ENCODE results near the gene TRPM2. TPM values are rescaled to one million over a fixed set of nuclear protein-coding genes. Genes with fewer than 3 reads are reported as not detected.

TRPM2 gene
- total RNA-seq, 1 experiment from 2014 or later, result not detected

DNA sequence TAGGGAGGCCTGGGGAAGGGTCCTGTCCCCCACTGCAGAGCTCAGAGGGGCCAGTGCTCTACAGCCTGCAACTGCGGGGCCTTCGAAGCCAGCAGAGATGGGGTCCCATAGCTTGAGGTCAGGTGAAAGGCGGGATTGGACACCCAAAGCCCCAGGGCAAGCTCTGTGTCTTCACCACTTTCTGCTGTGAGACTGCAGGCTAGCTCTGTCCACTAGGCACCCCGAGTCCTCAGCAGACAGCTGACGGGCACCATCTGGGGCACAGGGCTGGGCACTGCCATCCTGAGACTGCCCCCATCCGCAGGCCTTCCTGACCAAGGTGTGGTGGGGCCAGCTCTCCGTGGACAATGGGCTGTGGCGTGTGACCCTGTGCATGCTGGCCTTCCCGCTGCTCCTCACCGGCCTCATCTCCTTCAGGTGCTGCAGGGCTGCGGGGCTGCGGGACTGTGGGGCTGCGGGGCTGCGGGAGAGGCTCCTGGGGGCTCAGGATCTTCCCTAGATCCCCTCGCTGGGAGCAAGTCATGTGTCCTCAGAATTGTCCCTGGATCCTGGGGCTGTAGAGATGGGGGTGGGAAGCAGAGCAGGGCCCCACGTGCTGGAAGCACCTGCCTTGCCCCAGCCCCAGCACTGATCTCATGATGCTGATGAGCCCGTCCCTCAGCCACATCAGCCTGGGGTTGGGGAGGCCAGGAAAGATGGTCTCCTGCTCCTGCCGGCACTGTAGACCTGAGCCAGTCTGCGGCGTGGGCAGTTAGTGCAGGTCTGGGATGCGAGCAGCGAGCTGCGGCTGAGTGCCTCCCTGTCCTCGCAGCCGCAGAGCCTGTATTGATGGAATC lies 46.8 kb downstream of the TRPM2 start:
- Mint-ChIP-seq H3K27me3 (ENCODE audit: unreplicated experiment) (peaks cover 27% of the 10 kb centered on the region), H3K9me3 (ENCODE audit: low read depth, unreplicated experiment) (no peaks in the 10 kb centered on the region), H3K27ac (ENCODE audit: unreplicated experiment) (no peak overlapping the region), H3K4me1 (ENCODE audit: low read depth, unreplicated experiment) (no peaks in the 10 kb centered on the region), H3K4me3 (ENCODE audit: low read depth, unreplicated experiment) (no peak overlapping the region), H3K36me3 (ENCODE audit: insufficient read depth, unreplicated experiment) (no peaks in the 10 kb centered on the region)
- CTCF ChIA-PET, result no interaction called here
- BruUV-seq (replicated peaks), result no TSS peak
- intact Hi-C loops (cut with micrococcal nuclease; ENCODE audit: unreplicated experiment), result no loop called here
- DNase-seq, result no peak
- TF ChIP-seq, protein P1, sequence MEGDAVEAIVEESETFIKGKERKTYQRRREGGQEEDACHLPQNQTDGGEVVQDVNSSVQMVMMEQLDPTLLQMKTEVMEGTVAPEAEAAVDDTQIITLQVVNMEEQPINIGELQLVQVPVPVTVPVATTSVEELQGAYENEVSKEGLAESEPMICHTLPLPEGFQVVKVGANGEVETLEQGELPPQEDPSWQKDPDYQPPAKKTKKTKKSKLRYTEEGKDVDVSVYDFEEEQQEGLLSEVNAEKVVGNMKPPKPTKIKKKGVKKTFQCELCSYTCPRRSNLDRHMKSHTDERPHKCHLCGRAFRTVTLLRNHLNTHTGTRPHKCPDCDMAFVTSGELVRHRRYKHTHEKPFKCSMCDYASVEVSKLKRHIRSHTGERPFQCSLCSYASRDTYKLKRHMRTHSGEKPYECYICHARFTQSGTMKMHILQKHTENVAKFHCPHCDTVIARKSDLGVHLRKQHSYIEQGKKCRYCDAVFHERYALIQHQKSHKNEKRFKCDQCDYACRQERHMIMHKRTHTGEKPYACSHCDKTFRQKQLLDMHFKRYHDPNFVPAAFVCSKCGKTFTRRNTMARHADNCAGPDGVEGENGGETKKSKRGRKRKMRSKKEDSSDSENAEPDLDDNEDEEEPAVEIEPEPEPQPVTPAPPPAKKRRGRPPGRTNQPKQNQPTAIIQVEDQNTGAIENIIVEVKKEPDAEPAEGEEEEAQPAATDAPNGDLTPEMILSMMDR (IDR thresholded peaks at IDR 0.05; ENCODE audit: unreplicated experiment), result no peak

DNA sequence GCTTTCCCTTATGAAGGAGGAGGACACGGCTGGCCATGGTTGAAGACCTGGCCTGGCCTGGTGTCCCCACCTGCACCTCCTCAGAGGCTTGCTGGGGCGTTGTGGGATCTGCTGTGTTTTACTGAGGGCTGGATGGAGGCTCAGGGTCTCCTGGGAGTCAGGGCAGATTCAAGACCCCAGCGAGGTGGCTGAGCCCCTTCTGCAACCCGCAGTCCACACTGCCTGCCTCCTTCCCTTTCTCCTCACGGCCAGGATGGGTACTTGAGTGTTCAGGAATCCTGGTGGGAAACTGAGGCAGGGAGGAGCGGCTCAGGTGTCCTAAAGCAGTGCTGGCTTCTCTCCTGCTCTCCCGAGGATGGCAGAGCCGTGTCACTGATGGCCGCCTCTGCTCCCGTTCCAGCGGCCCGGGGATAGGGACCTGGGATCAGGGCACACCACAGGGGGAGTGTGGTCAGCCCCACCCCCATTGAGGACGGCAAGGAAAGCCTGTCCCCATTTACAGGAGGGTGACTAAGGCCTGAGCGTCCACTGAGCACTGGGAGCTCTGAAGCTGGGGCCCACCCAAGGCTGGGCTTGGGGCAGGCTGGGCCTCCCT lies 47.5 kb downstream of the TRPM2 start:
- Mint-ChIP-seq H3K4me1 (ENCODE audit: low read depth, unreplicated experiment) (no peaks in the 10 kb centered on the region), H3K27ac (ENCODE audit: unreplicated experiment) (no peak overlapping the region), H3K9me3 (ENCODE audit: low read depth, unreplicated experiment) (no peaks in the 10 kb centered on the region), H3K4me3 (ENCODE audit: low read depth, unreplicated experiment) (no peak overlapping the region), H3K27me3 (ENCODE audit: unreplicated experiment) (peaks cover 27% of the 10 kb centered on the region), H3K36me3 (ENCODE audit: insufficient read depth, unreplicated experiment) (peaks cover 1% of the 10 kb centered on the region)
- DNase-seq, result no peak
- no TSS peak for BruUV-seq (replicated peaks)
- CTCF ChIA-PET, result no interaction called here
- intact Hi-C loops (cut with micrococcal nuclease; ENCODE audit: unreplicated experiment), result no loop called here
- TF ChIP-seq, protein P1 (IDR thresholded peaks at IDR 0.05; ENCODE audit: unreplicated experiment), result no peak

DNA sequence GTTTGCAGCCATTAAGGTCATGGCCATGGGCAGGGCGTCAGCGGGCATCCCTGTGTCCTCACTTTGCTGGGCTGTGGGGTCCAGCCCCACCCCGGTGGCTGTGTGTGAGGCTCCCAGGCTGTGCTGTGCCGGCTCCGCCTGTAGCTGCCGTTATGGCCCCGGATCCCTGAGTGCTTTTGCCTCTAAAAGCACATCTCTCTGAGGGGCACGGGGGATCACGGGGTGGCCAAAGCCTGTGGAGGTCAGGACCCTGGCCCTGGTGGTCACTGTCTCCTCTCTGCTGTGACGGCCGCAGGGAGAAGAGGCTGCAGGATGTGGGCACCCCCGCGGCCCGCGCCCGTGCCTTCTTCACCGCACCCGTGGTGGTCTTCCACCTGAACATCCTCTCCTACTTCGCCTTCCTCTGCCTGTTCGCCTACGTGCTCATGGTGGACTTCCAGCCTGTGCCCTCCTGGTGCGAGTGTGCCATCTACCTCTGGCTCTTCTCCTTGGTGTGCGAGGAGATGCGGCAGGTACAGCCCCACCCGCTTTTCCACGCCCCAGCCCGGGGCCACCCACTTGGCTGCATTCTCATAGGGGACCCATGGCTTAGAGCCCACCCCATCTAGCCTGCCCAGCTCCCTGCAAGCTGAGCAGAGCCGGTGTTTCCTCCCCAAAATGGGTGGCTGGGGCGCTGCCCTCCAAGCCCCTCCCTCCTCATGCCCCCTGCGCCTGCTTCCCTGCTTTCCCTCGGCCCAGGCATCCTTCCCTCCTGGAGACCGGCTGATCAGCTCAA lies 48.2 kb downstream of the TRPM2 start:
- peaks cover 2% of the 10 kb centered on the region for H3K9me3 Mint-ChIP-seq (ENCODE audit: low read depth, unreplicated experiment)
- H3K4me1 Mint-ChIP-seq (ENCODE audit: low read depth, unreplicated experiment), result no peaks in the 10 kb centered on the region
- no peak overlapping the region for H3K4me3 Mint-ChIP-seq (ENCODE audit: low read depth, unreplicated experiment)
- H3K27me3 Mint-ChIP-seq (ENCODE audit: unreplicated experiment), result peaks cover 27% of the 10 kb centered on the region
- no peak overlapping the region for H3K27ac Mint-ChIP-seq (ENCODE audit: unreplicated experiment)
- H3K36me3 Mint-ChIP-seq (ENCODE audit: insufficient read depth, unreplicated experiment), result peaks cover 8% of the 10 kb centered on the region
- TF ChIP-seq, protein P1 (IDR thresholded peaks at IDR 0.05; ENCODE audit: unreplicated experiment), result no peak
- CTCF ChIA-PET, result no interaction called here
- no TSS peak for BruUV-seq (replicated peaks)
- DNase-seq, result no peak
- intact Hi-C loops (cut with micrococcal nuclease; ENCODE audit: unreplicated experiment), result no loop called here

DNA sequence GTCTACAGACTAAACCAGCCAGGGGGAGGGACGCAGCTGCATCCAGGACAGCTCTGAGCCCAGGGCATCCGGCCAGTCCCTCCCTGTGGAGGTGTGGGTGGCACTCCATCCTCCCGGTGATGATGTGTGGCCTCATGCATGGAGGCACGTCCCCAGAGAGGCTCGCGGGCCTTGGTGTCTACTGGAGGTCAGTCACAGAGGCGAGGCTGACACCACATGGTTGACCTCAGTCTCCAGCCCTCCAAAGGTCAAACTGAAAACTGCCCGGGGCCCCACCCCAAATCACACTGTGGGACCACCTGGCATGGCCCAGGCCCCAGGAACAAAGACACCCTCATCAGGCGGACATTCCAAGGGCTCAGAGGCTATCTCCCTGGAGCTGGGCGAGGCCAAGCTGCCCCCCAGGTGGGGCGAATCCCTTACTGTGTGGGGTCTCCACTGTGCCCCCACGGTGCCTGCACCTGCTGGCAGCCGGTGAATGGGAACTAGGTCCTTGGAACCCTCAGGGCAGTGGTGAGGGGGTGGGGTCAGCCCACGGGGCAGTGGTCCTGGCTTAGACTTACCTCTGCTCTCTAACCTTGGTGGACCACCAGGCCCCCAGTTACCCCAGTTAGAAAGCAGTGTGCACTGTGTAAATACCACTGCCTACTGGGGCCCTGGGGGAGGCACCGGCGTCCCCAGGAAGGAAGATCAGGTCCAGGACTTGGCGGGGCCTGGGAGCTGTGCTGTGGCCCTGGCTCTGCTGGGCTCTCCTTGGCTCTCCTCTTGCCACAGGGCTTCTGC lies 49.1 kb downstream of the TRPM2 start:
- TF ChIP-seq, protein P1 (IDR thresholded peaks at IDR 0.05; ENCODE audit: unreplicated experiment), result no peak
- H3K27ac Mint-ChIP-seq (ENCODE audit: unreplicated experiment), result no peak overlapping the region

More for the DNA sequence above, 49.1 kb downstream of the TRPM2 start:
- no peak overlapping the region for H3K4me3 Mint-ChIP-seq (ENCODE audit: low read depth, unreplicated experiment)
- peaks cover 27% of the 10 kb centered on the region for H3K27me3 Mint-ChIP-seq (ENCODE audit: unreplicated experiment)
- no TSS peak for BruUV-seq (replicated peaks)
- H3K36me3 Mint-ChIP-seq (ENCODE audit: insufficient read depth, unreplicated experiment), result peaks cover 10% of the 10 kb centered on the region
- H3K4me1 Mint-ChIP-seq (ENCODE audit: low read depth, unreplicated experiment), result no peaks in the 10 kb centered on the region
- CTCF ChIA-PET, result no interaction called here
- no peak for DNase-seq
- H3K9me3 Mint-ChIP-seq (ENCODE audit: low read depth, unreplicated experiment), result peaks cover 2% of the 10 kb centered on the region
- intact Hi-C loops (cut with micrococcal nuclease; ENCODE audit: unreplicated experiment), result no loop called here
